ENCODE results near the gene NIP7. TPM values are rescaled to one million over a fixed set of nuclear protein-coding genes. Genes with fewer than 3 reads are reported as not detected.

NIP7 gene
- total RNA-seq, 2 donors from 2014 or later, result 22.0 to 23.7 TPM

- Histone ChIP-seq H3K9ac (ENCODE audit: low read depth in 2 of 2, low read length in 2 of 2) (peak overlapping the region; percentile 47 to 81), H3K27me3 (no peaks in the 10 kb centered on the region), H3K9me3 (no peaks in the 10 kb centered on the region), H3K4me3 (peak overlapping the region; percentile 99), H3K36me3 (no peaks in the 10 kb centered on the region), H3K27ac (no peak overlapping the region), H3K4me1 (peaks cover 34% of the 10 kb centered on the region)
- intact Hi-C loops (cut with DNase I), result no loop called here
- DNase-seq, result no peak
- no peak for TF ChIP-seq CTCF (IDR thresholded peaks at IDR 0.05)
Observed at GRCh38 chr16:69328854-69329316, 10.7 kb upstream of the NIP7 start.

GRCh38 chr16:69329369-69330285 is 9.9 kb upstream of the NIP7 start:
- Histone ChIP-seq H3K9me3 (no peaks in the 10 kb centered on the region), H3K9ac (ENCODE audit: low read depth in 2 of 2, low read length in 2 of 2) (peak overlapping the region; percentile 81 to 89), H3K4me1 (peaks cover 32% of the 10 kb centered on the region), H3K4me3 (peak overlapping the region; percentile 99), H3K27me3 (no peaks in the 10 kb centered on the region), H3K36me3 (peaks cover 3% of the 10 kb centered on the region), H3K27ac (peak overlapping the region; percentile 95)
- intact Hi-C loops (cut with DNase I), result no loop called here
- no peak for TF ChIP-seq CTCF (IDR thresholded peaks at IDR 0.05)
- DNase-seq, result peak; percentile 49

- peaks cover 32% of the 10 kb centered on the region for H3K4me1 ChIP-seq
- H3K36me3 ChIP-seq, result peaks cover 8% of the 10 kb centered on the region
- no peaks in the 10 kb centered on the region for H3K9me3 ChIP-seq
- no peaks in the 10 kb centered on the region for H3K27me3 ChIP-seq
- H3K4me3 ChIP-seq, result peak within 1 kb of the TSS; percentile 99
- DNase-seq, result peak; percentile 97
- intact Hi-C loops (cut with DNase I), result no loop called here
- no peak for TF ChIP-seq CTCF (IDR thresholded peaks at IDR 0.05)
- H3K27ac ChIP-seq, result peak within 1 kb of the TSS; percentile 95
- peak within 1 kb of the TSS; percentile 81 to 89 for H3K9ac ChIP-seq (ENCODE audit: low read depth in 2 of 2, low read length in 2 of 2)
Observed at GRCh38 chr16:69330286-69331109, 9.1 kb upstream of the NIP7 start, which contains the start of gene PDF. PDF (minus strand) TSS chr16:69330588; CDS start chr16:69330570, 18 bp downstream.

- Histone ChIP-seq H3K27ac (no peak overlapping the region), H3K4me1 (peaks cover 6% of the 10 kb centered on the region), H3K4me3 (no peak overlapping the region), H3K9ac (ENCODE audit: low read depth in 2 of 2, low read length in 2 of 2) (no peak overlapping the region), H3K27me3 (no peaks in the 10 kb centered on the region), H3K36me3 (peaks cover 8% of the 10 kb centered on the region), H3K9me3 (no peaks in the 10 kb centered on the region)
- DNase-seq, result no peak
- TF ChIP-seq CTCF (IDR thresholded peaks at IDR 0.05), result no peak
- intact Hi-C loops (cut with DNase I), result no loop called here
Observed at GRCh38 chr16:69334696-69335095, 4.9 kb upstream of the NIP7 start.

GRCh38 chr16:69338557-69339288 is 849 bp upstream of the NIP7 start:
- intact Hi-C loops (cut with DNase I), result no loop called here
- no peaks in the 10 kb centered on the region for H3K9me3 ChIP-seq
- H3K4me1 ChIP-seq, result peaks cover 15% of the 10 kb centered on the region
- peak; percentile 58 for DNase-seq
- peak overlapping the region; percentile 88 for H3K4me3 ChIP-seq
- peaks cover 8% of the 10 kb centered on the region for H3K36me3 ChIP-seq
- peak overlapping the region; percentile 80 to 90 for H3K9ac ChIP-seq (ENCODE audit: low read depth in 2 of 2, low read length in 2 of 2)
- H3K27me3 ChIP-seq, result no peaks in the 10 kb centered on the region
- peak overlapping the region; percentile 93 for H3K27ac ChIP-seq
- TF ChIP-seq CTCF (IDR thresholded peaks at IDR 0.05), result no peak
